NOMO-1 (cell line): ENCODE measurements around the gene SYNGR3.
"Not testable (repeated sequence)": the region's sequence is repeated elsewhere in the genome, so short reads cannot be mapped to it uniquely, and the experiment has no call there.

ENCODE experiments used
- DNase-seq, 2 experiments: peaks; one replicate each; lab custom pipeline; 2025; ENCODE audit not compliant: unreplicated experiment in 2 of 2; lab: John Stamatoyannopoulos, UW

The SYNGR3 gene

GRCh38 chr16:2007081-2007836, 17.5 kb downstream of the SYNGR3 start:
- no peak for DNase-seq

- peak; percentile 16 to 27 for DNase-seq
Observed at GRCh38 chr16:2008009-2008526, 18.3 kb downstream of the SYNGR3 start.

GRCh38 chr16:2008631-2009163, 18.9 kb downstream of the SYNGR3 start:
- peak; percentile 24 to 41 for DNase-seq

- DNase-seq: no peak
Observed at GRCh38 chr16:2009164-2009711, 19.5 kb downstream of the SYNGR3 start.

DNA sequence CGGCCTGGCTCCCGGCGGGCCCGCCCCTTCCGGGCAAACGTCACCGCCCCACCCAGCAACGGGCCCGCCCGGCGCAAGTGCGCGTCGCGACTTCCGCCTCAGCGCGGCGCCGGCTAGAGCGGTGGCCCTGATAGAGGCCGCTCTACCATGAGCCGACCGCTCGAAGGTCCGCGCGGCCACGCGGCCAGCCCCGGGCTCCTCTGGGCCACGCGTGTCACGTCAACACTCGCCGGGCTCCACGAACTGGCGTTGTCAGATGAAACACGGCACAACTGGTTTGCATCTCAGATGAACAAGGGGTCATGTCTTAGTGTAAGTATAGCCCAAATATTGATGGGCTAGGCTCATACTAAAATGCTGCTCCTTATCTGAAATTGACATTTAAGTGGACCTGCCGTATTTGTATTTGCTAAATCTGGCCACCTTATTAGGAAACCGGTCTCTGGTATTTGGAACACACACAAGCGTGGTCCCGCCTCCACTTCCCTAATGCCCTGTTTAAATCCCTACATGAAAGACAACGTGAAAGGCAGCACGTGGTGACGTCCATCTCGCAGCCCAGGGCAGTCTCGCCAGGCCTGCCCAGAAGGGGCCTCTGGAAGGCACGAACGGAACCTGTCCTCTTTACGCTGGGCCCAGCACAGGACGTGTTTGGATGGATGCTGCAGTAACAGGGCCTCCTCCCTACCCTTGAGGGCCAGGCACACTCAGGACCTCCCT, 20.2 kb downstream of the SYNGR3 start, which contains the start of gene ZNF598:
Gene ZNF598 (minus strand): TSS at position 31 of the 720 bp plus-strand sequence.
- DNase-seq: peak; percentile 65 to 80

GRCh38 chr16:2011726-2012125, 22.0 kb downstream of the SYNGR3 start:
- not testable (repeated sequence) for DNase-seq

DNA sequence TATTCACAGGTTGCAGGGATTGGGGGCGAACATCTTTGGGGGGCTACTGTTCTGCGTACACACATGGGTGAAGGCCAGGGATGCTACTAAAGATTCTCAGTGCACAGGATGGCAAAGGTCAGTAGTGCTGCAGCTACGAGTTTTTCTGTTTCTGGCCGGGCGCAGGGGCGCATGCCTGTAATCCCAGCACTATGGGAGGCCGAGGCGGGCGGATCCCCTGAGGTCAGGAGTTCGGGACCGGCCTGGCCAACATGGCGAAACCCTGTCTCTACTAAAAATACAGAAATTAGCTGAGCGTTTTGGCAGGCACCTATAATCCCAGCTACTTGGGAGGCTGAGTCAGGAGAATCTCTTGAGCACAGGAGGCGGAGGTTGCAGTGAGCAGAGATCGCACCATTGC, 23.8 kb downstream of the SYNGR3 start:
- no peak for DNase-seq

GRCh38 chr16:2015117-2015946, 25.6 kb downstream of the SYNGR3 start:
- peak; percentile 93 for DNase-seq

DNA sequence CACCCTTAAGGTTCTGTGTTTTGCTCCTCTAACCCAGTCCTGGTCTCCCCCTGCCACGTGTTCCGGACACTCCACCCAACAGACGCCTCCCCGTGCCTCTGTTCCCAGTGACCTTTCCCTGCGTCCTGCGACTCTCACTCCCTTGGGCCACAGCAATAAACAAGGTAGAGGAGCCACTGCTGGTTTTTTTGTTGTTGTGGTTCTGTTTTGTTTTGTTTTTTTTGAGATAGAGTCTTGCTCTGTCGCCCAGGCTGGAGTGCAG, 26.1 kb downstream of the SYNGR3 start:
- no peak for DNase-seq

- no peak for DNase-seq
Observed at GRCh38 chr16:2016407-2016922, 26.7 kb downstream of the SYNGR3 start.

- no peak for DNase-seq
Observed at GRCh38 chr16:2019518-2019920, 29.7 kb downstream of the SYNGR3 start, which contains the start of gene NPW. NPW (plus strand) TSS chr16:2019785.

GRCh38 chr16:2019921-2020831, 30.4 kb downstream of the SYNGR3 start:
- no peak for DNase-seq

DNA sequence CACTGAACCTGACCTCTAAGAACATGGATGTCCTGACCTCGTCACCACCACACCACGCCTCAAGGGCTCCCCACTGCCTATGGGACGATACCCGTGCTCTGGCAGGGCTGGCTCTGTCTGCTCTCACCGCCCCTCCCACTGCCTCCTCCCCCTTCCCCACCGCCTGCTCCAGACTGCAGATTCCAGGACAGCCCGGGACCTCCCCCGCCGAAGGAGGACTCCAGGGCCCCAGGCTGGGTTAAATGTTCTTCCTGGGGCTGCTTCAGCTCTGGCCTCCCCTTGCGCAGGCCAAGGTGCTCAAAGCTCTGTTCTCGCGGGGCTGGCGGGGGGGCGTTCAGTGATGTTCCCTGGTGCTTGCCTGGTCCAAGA, 32.9 kb downstream of the SYNGR3 start:
- DNase-seq: no peak

- peak; percentile 76 to 81 for DNase-seq
Observed at GRCh38 chr16:2023092-2024031, 33.6 kb downstream of the SYNGR3 start.

DNA sequence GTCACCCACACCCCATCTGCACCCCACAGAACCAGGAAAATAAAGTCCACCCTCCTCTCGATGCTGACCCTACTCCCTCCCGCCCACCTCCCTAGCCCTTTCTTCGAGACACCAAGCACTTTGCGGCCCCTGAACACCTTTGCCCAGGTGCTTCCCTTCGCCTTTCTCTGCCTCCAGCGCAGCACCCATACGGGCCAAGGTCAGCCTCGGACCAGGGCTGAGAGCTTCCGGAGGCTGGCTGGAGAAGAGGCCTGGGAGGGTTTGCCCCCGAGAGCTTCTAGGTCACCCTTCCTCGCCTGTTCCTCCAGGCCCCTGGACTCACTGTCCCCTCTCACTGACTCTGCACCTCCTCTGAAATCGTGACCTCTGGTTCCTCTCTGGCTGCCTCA, 34.3 kb downstream of the SYNGR3 start:
- DNase-seq: no peak

DNA sequence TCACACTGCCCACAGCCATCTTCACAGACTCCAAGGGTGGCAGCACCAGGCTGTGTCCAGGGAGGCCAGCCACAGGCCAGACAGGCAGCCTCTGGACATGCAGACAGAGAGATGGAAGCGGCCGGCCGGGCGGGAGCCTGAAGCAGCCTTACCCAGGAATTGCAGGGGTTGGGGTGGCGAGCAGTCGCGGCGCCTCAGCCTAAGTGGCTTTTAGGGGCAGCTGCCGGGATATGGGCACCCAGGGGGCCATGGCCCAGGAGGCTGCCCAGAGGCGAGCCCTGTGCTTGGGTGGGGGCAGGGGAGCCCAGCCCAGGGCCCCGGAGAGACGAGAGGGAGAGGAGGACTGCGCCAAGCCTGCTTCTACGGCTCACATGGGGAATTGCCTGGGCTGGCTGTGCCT, 35.5 kb downstream of the SYNGR3 start:
- no peak for DNase-seq

GRCh38 chr16:2025878-2026460, 36.2 kb downstream of the SYNGR3 start:
- DNase-seq: no peak

DNA sequence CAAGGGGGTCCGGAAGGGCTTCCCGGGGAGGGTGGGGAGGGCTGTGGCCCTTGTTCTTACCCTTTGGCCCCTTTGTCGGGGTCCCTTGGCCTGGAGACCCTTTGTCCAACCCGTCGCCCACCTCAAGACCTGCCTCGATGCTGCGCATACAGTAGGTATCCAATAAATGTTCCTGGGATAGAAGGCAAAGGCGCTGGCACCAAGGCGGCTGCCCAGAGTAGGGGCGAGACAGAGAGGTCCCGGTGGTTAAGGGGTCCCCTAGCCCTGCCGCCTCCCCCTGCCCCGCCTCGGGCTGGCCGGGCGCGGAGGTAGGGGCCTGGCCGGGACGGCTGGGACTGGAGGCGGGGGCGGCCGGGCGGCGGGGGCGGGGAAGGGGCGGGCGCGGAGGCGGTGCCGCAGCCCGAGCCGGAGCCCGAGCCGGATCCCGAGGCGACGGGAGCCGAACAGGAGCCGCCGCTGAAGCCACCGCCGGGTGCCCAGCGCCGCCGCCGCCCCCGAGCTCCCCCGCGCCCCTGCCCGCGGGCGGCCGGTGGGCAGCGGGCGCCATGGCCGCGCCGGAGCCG, 36.8 kb downstream of the SYNGR3 start, which contains the start of gene NHERF2:
Gene NHERF2 (plus strand): TSS at position 442 of the 563 bp plus-strand sequence. CDS start 104 bp downstream, at position 546.
- no peak for DNase-seq
